CD4-positive, alpha-beta T cell treated with Interleukin-6 at 100 ng/mL for 8 hours (primary cell): ENCODE measurements around the gene COL6A2.

Experiments
- DNase-seq: peaks from one replicate; pipeline ENCODE4 v3.0.0-alpha.2; 2020; ENCODE audit warnings: mixed read lengths, low spot score

COL6A2 gene

DNA sequence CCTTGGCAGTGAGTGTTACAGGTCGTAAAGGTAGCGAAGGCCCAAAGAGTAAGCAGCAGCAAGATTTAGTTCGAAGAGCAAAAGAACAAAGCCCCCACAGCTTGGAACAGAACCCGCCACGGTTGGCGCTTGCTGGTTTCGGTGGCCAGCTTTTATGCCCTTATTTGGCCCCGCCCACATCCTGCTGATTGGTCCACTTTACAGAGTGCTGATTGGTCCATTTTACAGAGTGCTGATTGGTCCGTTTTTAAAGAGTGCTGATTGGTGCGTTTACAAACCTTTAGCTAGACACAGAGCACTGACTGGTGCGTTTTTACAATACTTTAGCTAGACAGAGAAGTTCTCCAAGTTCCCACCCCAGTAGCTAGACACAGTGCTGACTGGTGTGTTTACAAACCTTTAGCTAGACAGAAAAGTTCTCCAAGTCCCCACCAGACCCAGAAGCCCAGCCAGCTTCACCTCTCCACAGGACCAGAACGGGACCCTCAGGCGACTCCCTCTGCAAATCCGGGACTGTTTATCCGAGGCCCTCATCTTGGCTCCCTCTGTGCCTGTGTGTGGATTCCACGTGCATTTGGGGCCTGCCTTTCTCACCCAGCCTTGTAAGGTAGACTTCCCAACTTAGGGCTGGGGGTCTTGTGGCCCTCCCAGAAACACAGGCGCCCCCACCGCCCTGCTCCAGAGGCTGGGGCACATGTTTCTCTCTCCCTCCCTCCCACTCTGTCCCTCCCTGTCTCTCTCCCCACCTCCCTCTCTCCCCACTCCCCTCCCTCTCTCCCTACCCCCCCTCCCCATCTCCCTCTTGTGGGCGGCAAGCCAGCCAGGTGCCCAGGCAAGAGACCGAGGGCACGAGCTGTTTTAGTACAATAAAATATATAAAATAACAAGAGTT lies 44.9 kb downstream of the COL6A2 start:
- no peak for DNase-seq

DNA sequence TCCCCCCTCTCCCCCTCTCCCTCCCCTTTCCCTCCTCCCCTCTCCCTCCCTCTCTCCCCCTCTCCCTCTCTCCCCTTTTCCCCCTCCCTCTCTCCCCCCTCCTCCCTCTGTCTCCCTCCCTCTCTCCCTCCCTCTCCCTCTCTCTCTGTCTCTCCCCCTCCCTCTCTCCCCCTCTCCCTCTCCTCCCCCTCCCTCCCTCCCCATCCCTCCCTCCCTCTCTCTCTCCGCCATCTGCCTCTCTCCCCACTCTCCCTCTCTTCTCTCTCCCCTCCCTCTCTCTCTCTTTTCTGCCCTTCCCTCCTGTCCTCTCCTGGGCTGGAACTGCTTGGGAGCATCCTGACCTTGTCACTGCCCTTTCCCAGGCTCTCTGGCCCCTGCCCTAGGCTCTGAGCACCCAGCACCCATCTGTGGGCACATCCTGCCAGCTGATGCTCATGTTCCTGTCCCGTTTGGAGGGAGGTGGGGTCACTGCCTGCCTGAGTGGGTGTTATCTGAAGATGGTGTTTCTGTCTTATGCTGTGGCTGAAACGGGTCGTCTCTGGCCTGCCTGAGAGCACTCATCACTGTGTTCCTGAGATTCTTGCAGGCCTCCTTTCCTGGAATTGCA lies 46.7 kb downstream of the COL6A2 start:
- DNase-seq: no peak

DNA sequence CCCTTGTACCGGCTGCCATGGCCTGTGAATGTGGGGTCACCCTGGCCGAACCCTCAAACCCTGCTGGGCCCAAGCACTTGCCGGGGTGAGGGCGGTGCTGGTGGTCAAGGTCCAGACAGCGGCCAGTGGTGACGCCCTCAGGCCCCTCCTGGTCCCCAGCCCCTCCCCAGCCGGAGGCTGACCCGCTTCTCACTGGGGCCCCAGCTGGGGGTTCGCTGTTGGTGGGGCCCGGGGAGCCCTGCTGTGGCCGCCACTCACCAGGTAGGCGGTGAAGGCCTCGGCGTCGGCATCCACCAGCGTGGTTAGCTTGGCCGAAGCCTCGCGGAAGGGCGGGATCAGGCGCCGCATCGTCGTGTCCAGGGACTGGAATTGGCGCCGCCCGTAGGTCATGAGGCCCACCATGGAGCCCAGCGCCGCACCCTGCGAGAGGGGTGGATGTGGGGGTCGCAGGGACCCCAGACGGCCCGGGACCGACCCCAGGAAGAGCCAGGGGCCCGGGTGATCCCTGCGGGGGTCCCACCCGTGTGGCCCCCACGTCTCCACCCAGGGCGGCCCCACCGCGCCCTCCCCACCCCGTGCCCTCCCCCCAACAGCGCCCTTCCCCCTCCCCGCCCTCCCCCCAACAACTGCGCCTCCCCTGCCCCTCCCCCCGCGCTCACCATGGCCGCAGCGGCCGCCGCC lies 47.4 kb downstream of the COL6A2 start:
- DNase-seq: no peak

- DNase-seq: no peak
These were observed 48.2 kb downstream of the COL6A2 start for GRCh38 chr21:46145840-46146691.

GRCh38 chr21:46146856-46147255 lies 48.9 kb downstream of the COL6A2 start:
- no peak for DNase-seq

DNA sequence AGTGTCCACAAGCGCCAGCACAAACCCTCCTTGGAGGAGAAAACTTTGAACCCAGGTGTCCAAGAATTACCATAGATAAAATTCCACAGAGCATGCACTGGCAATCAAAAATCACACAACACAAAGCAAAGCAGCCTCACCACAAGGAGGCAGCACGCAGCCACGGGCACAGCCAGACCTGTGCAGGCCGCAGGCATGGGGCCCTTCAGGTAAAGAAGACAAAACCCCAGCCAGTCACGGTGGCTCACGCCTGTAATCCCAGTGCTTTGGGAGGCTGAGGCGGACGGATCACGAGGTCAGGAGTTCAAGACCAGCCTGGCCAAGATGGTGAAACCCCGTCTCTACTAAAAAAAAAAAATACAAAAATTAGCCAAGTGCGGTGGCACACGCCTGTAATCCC lies 49.5 kb downstream of the COL6A2 start:
- peak; percentile 15 for DNase-seq

DNA sequence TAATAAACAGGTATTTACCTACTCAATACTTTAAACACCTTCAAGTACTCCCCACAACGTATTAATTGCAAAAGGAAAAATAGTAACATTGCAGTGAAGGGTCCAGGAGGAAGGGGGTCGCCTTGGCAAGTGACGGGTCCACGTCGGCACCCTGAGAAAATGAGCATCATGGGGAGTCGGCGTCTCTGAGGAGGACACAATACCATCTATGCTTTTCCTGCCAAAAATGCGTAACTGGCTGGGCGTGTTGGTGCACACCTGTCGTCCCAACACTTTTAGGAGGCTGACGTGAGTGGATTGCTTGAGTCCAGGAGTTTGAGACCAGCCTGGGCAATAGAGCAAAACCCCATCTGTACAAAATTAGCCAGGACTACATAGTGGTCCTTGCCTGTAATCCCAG lies 50.2 kb downstream of the COL6A2 start:
- no peak for DNase-seq

DNA sequence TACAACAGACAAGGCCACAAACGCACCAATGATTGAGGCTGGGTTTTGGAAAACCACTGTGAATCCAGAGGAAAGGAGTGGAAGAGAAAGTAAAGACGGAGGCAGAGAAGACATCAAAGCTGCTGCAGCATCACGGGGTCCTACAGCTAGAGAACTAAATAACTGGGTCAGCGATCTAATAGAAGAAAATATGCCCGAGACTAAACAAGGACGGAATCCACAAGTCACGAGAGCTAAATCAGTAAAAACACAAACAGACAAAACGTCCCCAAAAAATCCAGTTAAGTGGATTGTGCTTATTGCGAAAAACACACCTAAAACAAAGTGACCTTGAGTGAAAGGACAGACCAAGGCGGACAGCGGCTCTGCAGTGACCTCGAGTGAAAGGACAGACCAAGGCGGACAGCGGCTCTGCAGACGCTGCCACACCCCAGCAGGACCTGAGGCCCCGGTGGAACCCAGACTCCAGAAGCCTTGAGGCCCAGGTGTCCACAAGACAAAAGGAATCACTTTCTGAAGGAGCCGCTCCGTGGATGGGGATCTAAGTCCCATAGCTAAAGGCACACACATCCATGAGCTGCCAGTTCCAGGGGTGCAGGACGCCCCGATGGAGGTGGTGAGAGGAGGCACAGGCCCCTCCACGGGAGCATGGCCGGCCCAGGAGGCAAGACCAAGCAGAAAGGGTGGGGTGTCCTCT lies 51.4 kb downstream of the COL6A2 start:
- no peak for DNase-seq

GRCh38 chr21:46150073-46150472 lies 52.2 kb downstream of the COL6A2 start:
- DNase-seq: no peak

- DNase-seq: no peak
These were observed 52.7 kb downstream of the COL6A2 start for GRCh38 chr21:46150491-46151121.

- DNase-seq: no peak
These were observed 53.5 kb downstream of the COL6A2 start for GRCh38 chr21:46151261-46151988.

- DNase-seq: no peak
These were observed 54.3 kb downstream of the COL6A2 start for GRCh38 chr21:46151989-46152926.

DNA sequence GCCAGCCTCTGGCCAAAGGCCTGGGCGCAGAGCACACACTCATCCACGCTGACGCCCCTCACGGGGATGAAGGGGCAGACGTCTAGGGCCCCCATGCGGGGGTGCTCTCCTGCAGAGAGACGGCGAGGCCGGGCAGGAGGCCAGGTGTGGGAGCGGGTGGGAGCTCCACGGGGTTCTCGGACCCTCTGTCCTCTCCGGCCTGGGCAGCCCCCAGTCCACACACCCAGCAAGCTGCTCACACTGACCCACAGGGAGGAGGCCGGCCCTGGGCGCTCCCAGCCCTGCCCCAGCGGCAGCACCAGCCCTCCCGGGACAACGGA lies 55.0 kb downstream of the COL6A2 start:
- DNase-seq: no peak

- DNase-seq: peak; percentile 17
These were observed 55.6 kb downstream of the COL6A2 start for GRCh38 chr21:46153247-46154154.

GRCh38 chr21:46154155-46154954 lies 56.4 kb downstream of the COL6A2 start:
- no peak for DNase-seq

DNA sequence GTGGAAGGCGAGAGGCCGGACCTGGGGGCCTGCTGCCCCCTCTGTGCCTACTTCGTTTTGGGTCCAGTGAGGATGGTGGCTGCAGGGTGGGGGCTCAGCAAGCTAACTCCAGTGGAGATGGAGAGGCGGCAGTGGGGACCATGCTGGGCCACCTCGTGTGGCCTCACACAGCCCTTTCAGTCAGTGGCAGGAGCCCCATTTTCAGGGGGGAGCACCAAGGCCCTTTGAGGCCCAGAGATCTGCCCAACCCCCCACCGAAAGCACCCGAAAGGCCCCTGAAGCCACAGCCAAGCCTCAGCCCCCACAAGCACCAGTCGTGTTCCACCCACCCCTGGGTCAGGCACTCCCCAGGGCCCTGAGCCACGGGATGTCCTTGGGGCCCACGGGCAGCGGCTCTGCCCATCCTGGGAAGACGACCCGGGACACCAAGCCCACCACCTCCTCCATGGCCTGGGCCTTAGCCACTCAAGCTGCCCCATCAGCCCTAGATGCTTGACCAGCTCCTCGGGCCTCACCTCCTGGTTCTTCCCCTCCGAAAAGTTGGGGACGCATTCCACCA lies 57.1 kb downstream of the COL6A2 start:
- no peak for DNase-seq
